GM12891 (cell line): ENCODE results near the gene BCLAF1.

Experiments used
- PAX5 ChIP-seq: IDR thresholded peaks from 2 replicates; pipeline ENCODE4 v1.6.1; 2011; ENCODE audit warnings: low read length, moderate library complexity, mild to moderate bottlenecking; ENCODE audit not compliant: insufficient read depth, severe bottlenecking
- POLR2A ChIP-seq: IDR thresholded peaks from 2 replicates; pipeline ENCODE4 v1.6.1; 2011; ENCODE audit warnings: low read depth, low read length, control low read depth
- POLR2AphosphoS5 ChIP-seq: IDR thresholded peaks from 2 replicates; pipeline ENCODE4 v1.6.1; 2011; ENCODE audit warnings: low read depth, low read length, control low read depth
- SPI1 ChIP-seq: IDR thresholded peaks from 2 replicates; pipeline ENCODE4 v1.6.1; 2011; ENCODE audit warnings: low read depth, low read length, control low read depth
- TAF1 ChIP-seq: IDR thresholded peaks from 2 replicates; pipeline ENCODE4 v1.6.1; 2011; ENCODE audit warnings: low read depth, low read length, control low read depth

- TF ChIP-seq POLR2A, result peak; percentile 91
- TF ChIP-seq PAX5, result peak; percentile 18
- peak; percentile 95 for TF ChIP-seq POLR2AphosphoS5
- peak; percentile 29 for TF ChIP-seq TAF1
- peak; percentile 52; the same call in 1 of the 2 replicates for TF ChIP-seq SPI1
Observed at GRCh38 chr6:136249811-136250685, 39.6 kb downstream of the BCLAF1 start, which contains the start of gene MTFR2.
